HG02973 (cell line): ENCODE measurements around the gene PLEKHM1.

ENCODE experiments used
- ATAC-seq: cut with Tn5 transposase; IDR thresholded peaks from one replicate; pipeline ENCODE4 v1.9.1; 2021; ENCODE audit warnings: moderate library complexity; ENCODE audit not compliant: unreplicated experiment

Gene PLEKHM1

GRCh38 chr17:45428931-45429338 is 61.6 kb downstream of the PLEKHM1 start:
- ATAC-seq: no peak

- peak; percentile 43 for ATAC-seq
These were observed 62.4 kb downstream of the PLEKHM1 start for GRCh38 chr17:45428050-45428617.

- ATAC-seq: no peak
These were observed 63.2 kb downstream of the PLEKHM1 start for GRCh38 chr17:45427181-45427835.

GRCh38 chr17:45426561-45426960 is 64.0 kb downstream of the PLEKHM1 start:
- no peak for ATAC-seq

- ATAC-seq: no peak
These were observed 64.5 kb downstream of the PLEKHM1 start for GRCh38 chr17:45425984-45426413.

- ATAC-seq: no peak
These were observed 65.2 kb downstream of the PLEKHM1 start for GRCh38 chr17:45425125-45425983.

- no peak for ATAC-seq
These were observed 65.8 kb downstream of the PLEKHM1 start for GRCh38 chr17:45424769-45425124.

GRCh38 chr17:45423975-45424335 is 66.6 kb downstream of the PLEKHM1 start:
- ATAC-seq: no peak

- no peak for ATAC-seq
These were observed 67.1 kb downstream of the PLEKHM1 start for GRCh38 chr17:45423304-45423974.

GRCh38 chr17:45414990-45415881 is 75.3 kb downstream of the PLEKHM1 start:
- no peak for ATAC-seq

GRCh38 chr17:45413498-45413923 is 77.0 kb downstream of the PLEKHM1 start:
- no peak for ATAC-seq

- no peak for ATAC-seq
These were observed 79.0 kb downstream of the PLEKHM1 start for GRCh38 chr17:45411348-45412105.

- no peak for ATAC-seq
These were observed 80.1 kb downstream of the PLEKHM1 start for GRCh38 chr17:45410144-45411091.

GRCh38 chr17:45409659-45410076 is 80.9 kb downstream of the PLEKHM1 start:
- no peak for ATAC-seq

GRCh38 chr17:45408611-45409421 is 81.7 kb downstream of the PLEKHM1 start:
- no peak for ATAC-seq

- ATAC-seq: no peak
These were observed 84.4 kb downstream of the PLEKHM1 start for GRCh38 chr17:45406107-45406506.

GRCh38 chr17:45405250-45406086 is 85.1 kb downstream of the PLEKHM1 start:
- ATAC-seq: no peak
